Heart right ventricle (tissue), 16 donors: ENCODE results near the gene GMDS. TPM values are rescaled to one million over a fixed set of nuclear protein-coding genes. Genes with fewer than 3 reads are reported as not detected.

Source experiments
- ATAC-seq, 8 donors: fragments of 200-7000 bp; cut with Tn5 transposase; one replicate each; pipeline ENCODE4 v1.9.1; 2020; ENCODE audit warnings: mild to moderate bottlenecking in 8 of 8, moderate library complexity in 8 of 8, moderate number of reproducible peaks in 1 of 8
- DNase-seq, 2 donors: peaks; one replicate each; pipeline ENCODE4 v3.0.0-alpha.2; 2020
- H3K27ac ChIP-seq, 10 donors: fragments of 200-600 bp; sonication (generic) in 2 of 10; one replicate each; pipeline versions ENCODE4 v1.5.0 to v1.8.0; 2020 to 2022; ENCODE audit warnings: mild to moderate bottlenecking in 3 of 10
- H3K27me3 ChIP-seq, 7 donors: fragments of 200-600 bp; one replicate each; pipeline ENCODE4 v1.8.0; 2021 to 2022; ENCODE audit warnings: mild to moderate bottlenecking in 2 of 7
- H3K36me3 ChIP-seq, 9 donors: fragments of 200-600 bp; sonication (generic) in 1 of 9; one replicate each; pipeline versions ENCODE4 v1.5.0 to v1.8.0; 2020 to 2022; ENCODE audit warnings: mild to moderate bottlenecking in 2 of 9
- H3K4me1 ChIP-seq, 9 donors: fragments of 200-600 bp; sonication (generic) in 1 of 9; one replicate each; pipeline versions ENCODE4 v1.5.0 to v1.8.0; 2020 to 2022; ENCODE audit warnings: mild to moderate bottlenecking in 4 of 9
- H3K4me3 ChIP-seq, 10 donors: fragments of 200-600 bp; sonication (generic) in 2 of 10; one replicate each; pipeline versions ENCODE4 v1.5.0 to v1.8.0; 2020 to 2022; ENCODE audit warnings: mild to moderate bottlenecking in 7 of 10, moderate library complexity in 2 of 10
- H3K9me3 ChIP-seq, 11 donors: fragments of 200-600 bp in 10 of 11; sonication (generic) in 2 of 11; one replicate each; pipeline versions ENCODE4 v1.5.0 to v1.8.0; 2013 to 2022; ENCODE audit warnings: mild to moderate bottlenecking in 2 of 11, control low read depth in 1 of 11, moderate library complexity in 1 of 11
- CTCF ChIP-seq, 9 donors: fragments of 200-600 bp; sonication (generic) in 2 of 9; IDR thresholded peaks; one replicate each; pipeline versions ENCODE4 v1.5.0 to v1.8.0; 2021 to 2022; ENCODE audit warnings: antibody characterized with exemption in 9 of 9, mild to moderate bottlenecking in 5 of 9, moderate library complexity in 1 of 9
- WGBS, 2 donors: extraction: QIAGEN DNeasy Blood & Tissue Kit; methylation state at CpG; one replicate each; pipeline ENCODE4 v1.1.7; 2013; ENCODE audit warnings: inconsistent platforms in 1 of 2; 5-methylcytosine and 5-hydroxymethylcytosine counted together
- intact Hi-C, 10 donors: fragments of 100-400 bp; cut with DNase I; formaldehyde crosslinking; loops; one replicate each; pipeline versions ENCODE4 v1.11.1 to v1.14.2; 2022
- polyA plus RNA-seq, 2 donors: library from polyadenylated mRNA; stranded (reverse); fragments of 200-250 nt; gene quantifications; one replicate each; pipeline ENCODE4 v1.2.3, GENCODE V29; 2013
- total RNA-seq, 10 donors: library from RNA; stranded (reverse); fragmentation: NEBNext Ultra II Directional in 3 of 10; extraction: Animal tissue kit (Norgen Biotek cat#: 25700) in 3 of 10; gene quantifications; one replicate each; pipeline versions ENCODE4 v1.2.1 to v1.2.4, GENCODE V29; 2021 to 2023
- donor health status: Arrhythmogenic right ventricular cardiomyopathy.
- donor health status: ischemic (EF 13 %, LVEDD 7.1; RV severe dilation, severe dysfunction).
- donor health status: healthy with polysubstance abuse.
- donor health status: DM: no; HTN: yes; CAD: no.
- donor health status: DM: no; HTN: no; CAD: no.
- donor health status: ischemic (EF 25% LVEDD 6.9; RV normal size, moderate dysfunction).
- donor health status: ischemic (EF 25% LVEDD 5.7; RV mildly dilated, moderate dysfunction).
- donor health status: healthy.
- donor health status: DM: yes; HTN: yes; CAD: no.
- donor health status: Ischemic cardiomyopathy.
- donor health status: ischemic (EF 35%, LVEDD 5.7; RV mildly dilated, moderate dysfunction).
- donor health status: nonischemic (EF 11% LVEDD 7.7; RV severe dilation, severe dysfunction).
- donor health status: DM: yes; HTN: yes; CAD: no.
- donor health status: PGD.
- donor health status: ischemic (EF 29% LVEDD 5.4; RV normal size, mild dysfunction).
- donor health status: nonischemic (EF 23%, LVEDD 6.1; RV moderate dilation, normal function).

GMDS gene
- total and polyA plus RNA-seq, 12 donors, result 5.0 to 10.6 (median 6.9) TPM

- Histone ChIP-seq H3K4me1 (peaks cover 0 to 17% (median 0%) of the 10 kb centered on the region in 9 donors), H3K27me3 (no peaks in the 10 kb centered on the region), H3K27ac (no peak overlapping the region), H3K36me3 (no peaks in the 10 kb centered on the region), H3K4me3 (no peak overlapping the region), H3K9me3 (no peaks in the 10 kb centered on the region)
- ATAC-seq (no peak), DNase-seq (no peak)
- 91 to 93% methylated on average over 4 of the region's 4 CpGs for WGBS, 2 donors
- intact Hi-C loops, result no loop called here
- TF ChIP-seq CTCF (IDR thresholded peaks at IDR 0.05), result no peak
These were observed 15.7 kb downstream of the GMDS start for GRCh38 chr6:2229742-2230141.

- H3K4me1 ChIP-seq, result peaks cover 0 to 17% (median 0%) of the 10 kb centered on the region in 9 donors
- no peaks in the 10 kb centered on the region for H3K36me3 ChIP-seq
- no peak for TF ChIP-seq CTCF (IDR thresholded peaks at IDR 0.05)
- H3K27me3 ChIP-seq, result no peaks in the 10 kb centered on the region
- H3K27ac ChIP-seq, result no peak overlapping the region
- intact Hi-C loops, result no loop called here
- H3K9me3 ChIP-seq, result no peaks in the 10 kb centered on the region
- DNase-seq (no peak), ATAC-seq (no peak)
- H3K4me3 ChIP-seq, result no peak overlapping the region
- WGBS, 2 donors, result 91 to 97% methylated on average over 4 of the region's 4 CpGs
These were observed 16.4 kb downstream of the GMDS start for GRCh38 chr6:2229039-2229438.

GRCh38 chr6:2228392-2228791 is 17.0 kb downstream of the GMDS start:
- Histone ChIP-seq H3K27ac (no peak overlapping the region), H3K4me3 (no peak overlapping the region), H3K27me3 (no peaks in the 10 kb centered on the region), H3K36me3 (no peaks in the 10 kb centered on the region), H3K9me3 (no peaks in the 10 kb centered on the region), H3K4me1 (peaks cover 0 to 17% (median 0%) of the 10 kb centered on the region in 9 donors)
- WGBS, 2 donors, result 90 to 93% methylated on average over 2 of the region's 2 CpGs
- DNase-seq (no peak), ATAC-seq (no peak)
- no peak for TF ChIP-seq CTCF (IDR thresholded peaks at IDR 0.05)
- intact Hi-C loops, result no loop called here

GRCh38 chr6:2226775-2227174 is 18.6 kb downstream of the GMDS start:
- intact Hi-C loops, result no loop called here
- no peak for TF ChIP-seq CTCF (IDR thresholded peaks at IDR 0.05)
- 93 to 96% methylated on average over 2 of the region's 2 CpGs for WGBS, 2 donors

More at GRCh38 chr6:2226775-2227174, 18.6 kb downstream of the GMDS start:
- Histone ChIP-seq H3K27me3 (no peaks in the 10 kb centered on the region), H3K4me3 (no peak overlapping the region), H3K36me3 (no peaks in the 10 kb centered on the region), H3K9me3 (no peaks in the 10 kb centered on the region), H3K27ac (no peak overlapping the region), H3K4me1 (peaks cover 0 to 25% (median 6%) of the 10 kb centered on the region in 9 donors)
- ATAC-seq, result no peak
- no peak for DNase-seq
